NCI-H510A (cell line): ENCODE results near the gene KARS1.
"Not testable (repeated sequence)": the region's sequence is repeated elsewhere in the genome, so short reads cannot be mapped to it uniquely, and the experiment has no call there.

Source experiments
- DNase-seq: peaks from one replicate; lab custom pipeline; 2025; lab: John Stamatoyannopoulos, UW

The KARS1 gene

DNA sequence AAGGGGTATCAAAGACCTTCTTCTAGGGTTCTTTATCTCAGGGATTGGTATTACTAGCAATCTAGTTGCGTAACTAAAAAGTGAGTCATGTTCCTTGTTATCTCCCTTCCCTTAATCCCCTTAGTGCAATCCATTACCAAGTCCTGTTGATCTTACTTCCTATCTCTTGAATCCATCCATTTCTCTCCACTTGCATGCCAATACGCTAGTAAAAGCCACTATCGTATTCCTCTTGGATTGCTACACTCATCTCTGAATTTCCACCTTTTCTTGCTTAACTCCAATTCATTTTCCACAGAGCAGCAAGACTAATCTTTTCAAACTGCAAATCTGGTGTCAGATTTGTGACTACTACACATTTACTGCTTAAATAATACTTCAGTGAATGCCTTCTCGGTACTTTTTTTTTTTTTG is 22.5 kb downstream of the KARS1 start:
- no peak for DNase-seq

DNA sequence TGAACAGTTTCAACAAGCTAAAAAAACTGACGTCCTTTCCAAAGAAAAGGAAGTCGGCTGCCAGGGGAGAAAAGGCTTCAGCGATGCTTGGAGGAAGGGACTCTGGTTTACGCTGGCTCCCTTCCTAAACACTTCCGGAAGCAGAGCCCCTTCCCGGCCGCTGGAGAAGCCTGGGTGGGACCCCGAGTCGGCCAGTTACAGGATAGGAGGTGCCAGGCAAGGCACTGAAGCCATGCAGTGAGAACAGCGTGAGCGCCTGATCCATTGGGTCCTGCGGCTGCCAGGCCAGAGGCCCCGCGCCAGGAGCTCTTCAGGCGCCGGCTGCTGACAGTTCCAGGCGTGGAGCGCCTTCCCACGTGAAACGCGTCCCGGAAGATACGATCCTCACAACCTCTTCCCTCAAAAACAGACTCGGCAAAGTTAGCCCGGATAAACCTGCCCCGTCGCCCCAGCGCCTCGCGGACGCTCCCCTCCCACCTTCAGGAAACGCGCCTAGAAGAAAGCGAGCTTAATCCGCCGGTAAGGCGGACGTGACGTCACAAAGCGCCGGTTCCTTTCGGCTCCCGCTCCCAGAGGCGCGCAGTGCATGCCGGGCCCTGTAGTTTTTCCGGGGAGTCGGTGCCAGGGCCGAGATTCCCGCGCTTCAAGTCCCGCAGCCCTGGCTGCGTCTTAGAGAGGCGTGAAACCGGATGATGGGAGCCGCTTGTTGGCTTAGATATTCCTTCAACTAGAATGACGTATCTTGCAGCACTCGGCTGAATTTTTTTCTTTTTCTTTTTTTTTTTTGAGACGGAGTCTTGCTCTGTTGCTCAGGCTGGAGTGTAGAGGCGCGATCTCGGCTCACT is 24.5 kb downstream of the KARS1 start, which contains the start of gene ADAT1:
ADAT1 (minus strand) TSS at position 521 of the 845 bp plus-strand sequence. CDS start 2,482 bp downstream, outside the sequence.
- DNase-seq = peak; percentile 94

DNA sequence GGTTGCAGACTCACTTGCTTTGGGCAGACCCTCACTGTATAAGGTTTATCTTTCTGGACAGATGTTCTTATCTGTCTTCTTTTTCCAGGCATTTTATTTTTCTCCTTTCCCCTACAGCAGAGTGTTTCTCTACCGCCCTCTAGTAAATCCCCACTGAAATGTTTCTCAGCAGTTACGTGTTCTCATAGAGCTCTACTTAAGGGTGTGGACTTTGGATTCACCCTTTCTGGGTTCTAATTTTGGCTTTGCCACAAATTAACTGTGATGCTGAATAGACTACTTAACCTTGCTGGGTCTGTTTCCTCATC is 26.3 kb downstream of the KARS1 start:
- no peak for DNase-seq

DNA sequence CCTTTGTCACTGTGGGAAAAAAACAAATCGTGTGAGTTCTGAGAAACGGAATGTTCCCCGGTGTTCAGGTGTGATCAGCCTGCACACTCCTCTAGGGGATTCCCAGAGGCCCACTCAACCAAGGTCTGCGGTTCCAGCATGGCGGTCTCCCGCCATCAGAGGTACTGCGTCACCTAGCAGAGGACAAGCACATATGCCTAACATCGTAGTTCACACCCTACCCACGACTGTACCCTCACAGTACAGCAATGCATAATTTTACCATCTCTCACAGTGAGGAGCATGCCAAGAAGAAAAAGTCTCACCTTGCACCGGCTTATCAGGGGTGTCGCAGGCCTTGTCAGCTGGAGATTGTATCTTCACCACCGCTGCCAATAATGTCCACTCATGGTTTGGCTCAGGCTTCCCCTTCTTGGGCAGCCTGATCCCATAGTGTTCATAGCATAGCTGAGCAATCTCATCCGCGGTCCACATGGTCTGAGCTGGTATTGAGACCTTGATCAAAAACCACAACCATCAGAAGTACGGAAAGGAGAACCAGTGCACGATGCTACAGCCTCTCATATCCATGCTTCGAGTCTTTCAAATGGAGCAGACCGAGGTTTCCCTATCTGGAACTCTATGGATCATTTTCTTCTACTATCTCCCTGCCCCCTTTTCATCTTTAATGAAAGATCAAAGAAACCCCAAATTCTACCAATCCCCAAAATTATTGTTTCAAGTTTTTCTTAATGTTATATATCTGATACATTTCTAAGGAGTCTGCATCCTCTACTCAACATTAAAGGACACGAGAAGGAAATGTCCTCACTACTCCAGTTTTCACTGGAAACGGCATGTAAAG is 26.9 kb downstream of the KARS1 start:
- no peak for DNase-seq

DNA sequence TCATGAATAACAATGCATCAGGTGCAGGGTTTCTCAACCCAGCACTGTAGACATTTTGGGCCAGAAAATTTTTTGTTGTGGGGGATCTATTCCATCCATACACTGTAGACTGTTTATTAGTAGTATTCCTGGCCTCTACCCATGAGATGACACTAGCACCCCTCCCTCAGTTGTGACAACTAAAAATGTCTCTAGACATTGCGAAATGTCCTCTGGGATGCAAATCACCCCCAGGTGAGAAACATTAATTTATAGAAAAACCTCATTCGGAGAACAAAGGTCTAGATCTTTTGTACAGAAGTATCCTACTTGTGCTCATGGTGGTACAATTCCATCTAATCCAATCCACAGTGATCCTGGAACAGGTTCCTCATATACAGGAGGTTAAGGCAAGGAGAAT is 28.7 kb downstream of the KARS1 start:
- no peak for DNase-seq

DNA sequence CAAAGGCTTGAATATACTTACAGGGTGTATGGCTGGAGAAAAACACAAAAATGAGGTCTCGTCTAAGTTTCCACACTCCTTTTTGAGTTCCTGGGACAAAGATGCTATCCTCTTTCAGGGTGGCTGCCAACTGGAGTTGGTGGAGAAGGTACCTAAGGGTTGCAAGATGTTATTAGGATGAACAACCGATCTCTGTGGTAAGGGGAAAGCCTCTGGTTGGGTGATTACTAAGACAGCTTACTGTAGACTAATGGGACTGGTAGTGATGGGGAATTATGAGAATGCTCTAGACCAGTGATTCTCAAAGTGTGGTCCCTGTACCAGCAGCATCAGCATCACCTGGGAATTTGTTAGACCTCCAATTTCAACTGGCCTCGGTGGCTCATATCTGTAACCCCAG is 30.3 kb downstream of the KARS1 start:
- DNase-seq = no peak

DNA sequence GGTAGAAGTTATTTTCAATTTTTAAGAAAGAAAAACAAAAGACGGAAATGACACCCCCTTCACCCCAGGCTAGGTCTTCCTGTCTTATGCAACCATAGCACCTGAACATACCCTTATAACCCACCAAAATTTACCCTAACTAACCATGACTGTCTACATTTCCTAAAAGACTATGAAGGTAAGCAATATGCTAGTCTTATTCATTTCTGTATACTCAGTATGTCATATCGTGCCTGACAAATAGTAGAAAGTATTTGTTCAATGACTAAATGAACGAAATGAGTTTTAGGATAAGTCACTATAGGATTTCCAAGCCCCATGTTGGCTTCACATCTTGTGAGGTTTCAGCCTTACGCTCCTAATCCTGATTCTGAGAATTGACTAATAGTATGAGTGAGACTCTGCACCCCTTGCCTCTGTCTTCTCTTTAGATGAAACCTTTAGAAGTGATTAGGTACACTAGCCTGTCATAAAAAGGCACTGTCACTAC is 30.9 kb downstream of the KARS1 start:
- DNase-seq = no peak

DNA sequence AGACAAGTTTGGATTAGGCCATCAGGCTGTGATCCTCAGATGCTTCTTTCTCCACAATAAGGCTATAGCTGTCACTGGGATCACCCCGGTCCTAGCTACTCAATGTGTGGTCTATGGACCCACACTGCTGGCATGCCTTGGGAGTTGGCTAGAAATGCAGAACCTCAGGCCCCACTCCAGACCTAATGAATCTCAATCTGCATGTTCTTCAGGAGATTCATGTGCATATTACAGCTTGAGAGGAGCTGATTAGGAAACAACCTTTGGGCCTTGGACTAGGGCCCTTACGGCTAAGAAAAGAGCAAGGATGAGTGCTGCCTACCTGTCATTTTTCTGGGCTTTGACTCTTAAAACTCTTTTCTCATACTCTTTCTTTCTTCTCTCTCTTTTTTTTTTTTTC is 31.8 kb downstream of the KARS1 start:
- no peak for DNase-seq

DNA sequence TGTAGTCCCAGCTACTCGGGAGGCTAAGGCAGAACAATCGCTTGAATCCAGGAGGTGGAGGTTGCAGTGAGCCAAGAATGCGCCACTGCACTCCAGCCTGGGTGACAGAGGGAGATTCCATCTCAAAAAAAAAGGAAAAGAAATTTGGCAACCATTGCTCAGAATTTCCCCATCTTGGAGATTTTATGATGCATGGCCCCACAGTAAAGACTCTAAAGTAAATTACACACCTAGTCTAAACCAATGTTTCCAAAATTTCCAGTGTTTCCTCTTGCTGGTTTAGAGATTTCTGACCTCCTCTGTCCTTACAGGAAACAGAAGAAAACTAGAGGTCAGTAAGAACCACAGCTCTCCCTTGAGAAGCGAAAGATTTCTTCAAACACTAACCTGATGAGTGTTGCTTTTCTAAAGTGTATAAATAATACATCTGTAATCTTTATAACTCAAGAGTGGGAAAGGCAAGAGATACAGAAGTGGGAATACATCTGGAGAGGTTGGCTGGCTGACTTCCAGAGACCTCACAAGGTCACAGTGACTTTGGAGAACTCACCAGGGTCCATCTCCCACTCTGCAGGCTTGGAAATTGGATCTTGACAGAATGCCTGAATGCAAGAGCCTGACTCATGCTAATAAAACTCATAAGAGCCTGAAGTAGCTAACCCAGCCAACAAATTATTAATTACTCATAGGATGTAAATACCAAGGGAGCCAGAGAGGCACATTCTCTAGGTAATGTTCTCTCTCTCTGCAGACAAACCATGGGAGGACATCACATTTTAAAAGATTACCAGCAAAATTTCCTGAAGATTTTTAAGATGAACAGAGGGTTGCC is 33.2 kb downstream of the KARS1 start:
- no peak for DNase-seq

DNA sequence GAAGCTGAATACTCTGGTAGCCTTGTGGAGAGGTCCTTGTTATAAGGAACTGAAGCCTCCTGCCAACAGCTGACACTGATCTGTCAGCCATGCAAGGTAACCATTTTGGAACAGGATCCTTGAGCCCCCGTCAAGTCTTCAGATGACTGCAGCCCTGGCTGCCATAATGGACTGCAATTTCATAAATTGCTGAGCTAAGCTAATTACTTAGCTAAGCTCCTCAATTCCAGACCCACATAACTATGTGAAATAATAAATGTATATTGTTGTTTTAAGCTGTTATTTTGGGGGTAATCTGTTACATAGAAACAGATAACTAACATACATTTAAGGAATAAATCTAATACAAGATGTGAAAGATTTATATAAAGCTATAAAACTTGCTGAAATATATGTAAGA is 41.0 kb downstream of the KARS1 start:
- DNase-seq = no peak

DNA sequence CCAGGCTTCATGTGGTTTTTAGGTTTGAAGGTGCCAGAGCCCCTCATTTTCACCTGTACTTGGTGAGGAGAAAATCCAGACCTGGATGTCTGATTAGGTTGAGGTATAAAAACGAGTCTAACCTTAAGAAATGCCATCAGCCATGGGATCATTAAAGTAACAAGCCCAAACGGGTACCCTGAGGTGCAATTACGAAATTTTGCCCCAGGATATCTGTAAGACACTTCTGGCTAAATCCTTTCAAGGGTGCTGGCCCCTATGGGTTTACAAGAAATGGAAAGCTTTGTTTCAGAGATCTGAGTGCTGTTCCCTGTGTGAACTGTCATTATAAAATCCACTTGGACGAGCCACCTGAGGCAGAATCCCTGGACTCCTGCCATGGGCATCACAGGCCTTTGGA is 44.2 kb downstream of the KARS1 start:
- no peak for DNase-seq

DNA sequence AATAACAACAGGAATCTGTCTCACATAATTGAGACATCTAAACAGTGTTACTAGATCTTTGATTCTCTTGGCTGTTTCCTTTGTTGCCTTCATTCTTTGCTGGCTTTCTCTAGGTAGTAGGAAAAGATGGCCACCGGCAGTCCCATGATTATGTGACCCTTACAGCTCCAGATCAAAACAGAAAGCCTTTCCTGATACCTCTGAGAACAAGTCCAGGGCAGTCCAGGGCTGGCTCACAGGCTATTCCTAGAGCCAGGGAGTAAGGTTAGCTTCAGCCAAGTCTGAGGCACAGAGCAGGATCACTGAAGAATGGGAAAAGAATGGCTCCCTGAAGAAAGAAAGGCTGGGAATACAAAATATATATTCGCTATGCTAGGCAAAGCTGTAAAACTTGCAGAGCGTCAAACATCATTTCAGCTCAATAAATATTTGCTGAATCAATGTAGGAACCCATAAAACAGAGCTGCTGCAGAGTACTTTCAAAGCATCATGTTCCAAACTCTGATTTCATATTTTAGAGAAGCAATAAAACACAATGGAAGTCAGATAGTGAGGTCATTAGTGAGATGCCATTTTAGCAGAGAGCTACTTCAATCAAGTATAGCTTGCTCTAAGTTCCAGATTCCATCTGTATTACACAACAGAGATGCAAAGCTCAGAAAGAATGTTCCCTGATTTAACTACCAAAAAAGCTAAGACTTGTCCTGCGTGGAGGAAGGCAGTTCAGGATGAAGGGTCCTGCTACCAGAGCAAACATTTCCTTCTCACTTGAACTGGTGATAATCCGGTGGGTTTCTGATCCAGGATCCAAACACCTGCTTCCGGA is 47.8 kb downstream of the KARS1 start:
- no peak for DNase-seq

DNA sequence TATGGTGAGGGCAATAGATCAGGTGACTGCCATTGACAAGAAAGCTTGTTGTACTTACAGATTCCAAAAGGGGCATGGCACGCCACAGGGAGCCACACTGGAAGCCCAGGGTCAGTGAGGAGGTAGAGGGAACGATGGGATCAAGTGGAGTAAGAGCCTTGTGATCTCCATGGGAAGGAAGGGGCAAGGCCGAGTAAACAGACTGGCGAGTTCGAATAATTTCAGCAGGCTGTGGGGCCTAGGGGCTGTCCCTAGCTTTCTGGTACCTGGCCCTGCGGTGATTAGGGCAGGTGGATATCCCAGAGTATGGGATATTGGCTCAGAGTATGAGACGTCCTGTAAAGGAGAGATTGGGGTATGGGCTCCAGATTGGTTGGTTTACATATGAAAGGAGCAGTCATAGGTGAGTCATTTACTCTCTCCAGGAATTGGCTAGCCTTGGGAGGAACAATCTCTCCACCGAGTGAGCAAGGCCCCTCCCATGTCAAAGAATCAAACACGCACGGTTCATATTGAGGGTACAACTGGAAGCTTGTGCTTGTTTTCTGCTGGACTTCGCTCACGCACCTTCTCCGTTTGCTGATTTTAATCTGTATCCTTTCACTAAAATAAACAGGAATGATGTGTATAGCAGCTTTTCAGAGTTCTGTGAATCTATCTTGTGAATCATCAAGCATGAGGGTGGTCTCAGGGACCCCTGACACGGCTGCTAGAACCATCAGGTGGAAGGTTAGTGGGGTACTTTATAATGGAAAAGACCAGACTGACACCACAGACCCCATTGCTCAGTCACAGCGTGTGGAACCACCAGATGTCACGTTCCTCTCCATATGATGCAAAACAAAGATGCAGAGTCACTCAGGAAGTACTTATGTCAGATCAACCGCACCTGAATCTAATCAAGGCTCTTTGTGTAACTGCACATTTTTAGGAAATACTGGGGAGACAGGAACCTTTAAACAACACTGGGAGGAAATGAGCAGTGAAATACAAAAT is 53.3 kb downstream of the KARS1 start:
- peak; percentile 7 for DNase-seq

DNA sequence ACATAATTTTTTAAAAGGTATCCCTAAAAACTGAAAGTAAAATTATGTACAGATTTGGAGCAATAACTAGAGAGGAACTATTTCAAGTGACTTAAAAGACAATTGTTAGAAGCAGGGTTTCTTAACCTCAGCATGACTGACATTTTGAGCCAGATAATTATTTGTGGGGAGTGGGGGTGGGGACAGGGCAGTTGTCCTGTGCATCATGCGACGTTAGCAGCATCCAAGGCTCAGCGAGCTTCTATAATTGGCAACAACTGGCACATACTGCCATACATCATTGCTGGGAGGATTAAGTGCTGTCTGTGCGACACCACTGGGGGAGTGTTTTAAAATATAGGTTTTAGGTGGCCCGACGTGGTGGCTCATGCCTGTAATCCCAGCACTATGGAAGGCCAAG is 54.2 kb downstream of the KARS1 start:
- DNase-seq = no peak

DNA sequence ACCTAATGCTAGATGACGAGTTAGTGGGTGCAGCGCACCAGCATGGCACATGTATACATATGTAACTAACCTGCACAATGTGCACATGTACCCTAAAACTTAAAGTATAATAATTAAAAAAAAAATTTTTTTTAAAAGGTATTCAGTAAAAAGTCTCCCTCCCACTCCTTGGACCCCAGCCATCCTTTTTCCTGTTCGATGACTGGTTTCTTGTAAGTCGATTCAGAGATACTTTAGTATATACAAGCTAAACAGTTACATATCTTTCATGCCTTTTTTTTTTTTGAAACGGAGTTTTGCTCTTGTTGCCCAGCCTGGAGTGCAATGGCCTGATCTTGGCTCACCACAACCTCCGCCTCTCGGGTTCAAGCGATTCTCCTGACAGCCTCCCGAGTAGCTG is 55.5 kb downstream of the KARS1 start:
- not testable (repeated sequence) for DNase-seq

DNA sequence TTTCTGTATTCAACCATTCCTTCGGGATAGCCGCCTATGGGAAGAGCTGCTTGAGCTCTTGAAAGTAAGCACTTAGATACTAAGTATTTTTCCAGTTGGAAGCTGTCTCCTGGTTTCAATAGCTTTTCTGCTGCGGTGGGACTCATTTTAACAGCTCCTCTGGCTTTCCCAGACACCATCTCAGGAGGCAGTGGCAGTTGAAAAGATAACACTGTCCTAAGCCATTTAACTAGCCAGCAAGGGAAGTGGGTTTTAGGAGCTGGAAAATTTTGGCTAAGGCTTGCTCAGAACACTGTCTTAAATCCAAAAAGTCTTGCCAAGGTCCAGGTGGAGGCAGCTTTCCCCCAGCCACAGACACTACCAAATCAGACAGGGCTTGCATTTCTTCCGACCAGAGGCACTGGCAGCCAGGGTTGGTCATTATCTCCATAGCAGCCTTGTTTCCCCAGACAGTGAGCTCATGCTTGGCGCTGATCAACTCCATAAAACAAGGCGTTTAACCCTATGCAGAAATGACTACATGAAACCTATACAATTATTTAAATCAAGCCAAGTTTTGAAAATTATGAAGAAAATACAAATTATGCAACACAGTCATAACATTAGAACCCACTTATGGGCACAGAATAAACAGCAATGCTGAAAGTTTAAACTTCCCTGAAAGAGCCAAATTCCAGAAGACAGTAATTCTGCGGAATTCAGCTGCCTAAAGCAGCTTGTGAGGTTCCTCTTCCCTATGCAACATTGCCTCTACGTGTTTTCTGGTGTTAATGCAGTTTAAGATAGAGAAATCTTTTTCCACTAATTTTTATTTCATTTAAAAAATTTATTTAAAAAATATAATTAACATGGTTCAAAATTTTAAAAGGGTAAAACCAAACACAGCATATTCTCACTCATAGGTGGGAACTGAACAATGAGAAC is 56.3 kb downstream of the KARS1 start:
- DNase-seq = no peak

DNA sequence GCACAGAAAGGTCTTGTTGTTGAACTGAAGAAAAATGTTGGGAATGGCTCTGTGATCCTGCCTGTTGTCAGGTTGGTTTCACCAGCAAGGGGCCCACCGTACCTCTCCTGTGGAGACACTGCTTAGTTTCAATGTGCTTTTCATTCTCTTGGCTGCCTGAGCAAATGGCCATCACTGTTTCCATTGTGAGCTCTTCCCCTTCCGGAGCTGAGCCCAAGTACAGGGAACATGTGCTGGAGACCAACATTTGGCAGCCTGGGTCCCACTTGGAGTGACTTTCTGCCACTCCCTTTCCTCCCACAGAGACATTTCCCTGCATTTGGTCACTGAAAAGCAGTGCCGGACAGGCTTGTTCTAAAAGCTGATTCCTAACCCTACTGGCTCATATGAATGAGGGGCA is 58.2 kb downstream of the KARS1 start:
- no peak for DNase-seq

DNA sequence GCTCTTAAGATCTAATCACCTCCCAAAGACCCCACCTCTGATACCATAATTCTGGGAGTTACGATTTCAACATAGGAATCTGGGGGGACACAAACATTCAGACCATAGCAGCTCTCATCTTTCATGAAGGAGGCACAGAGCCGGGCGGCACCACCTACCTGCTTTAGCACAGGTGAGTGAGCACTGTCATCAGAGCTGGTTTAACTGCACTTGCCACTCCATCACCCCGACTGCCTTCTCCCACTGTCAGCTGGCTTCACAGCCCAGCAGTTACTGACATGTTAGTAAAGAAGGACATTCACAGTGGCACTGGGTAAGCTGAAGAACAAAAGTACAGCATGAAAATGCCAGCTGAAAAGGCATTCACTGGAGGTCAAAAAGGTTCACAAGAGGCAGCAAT is 58.7 kb downstream of the KARS1 start:
- no peak for DNase-seq

DNA sequence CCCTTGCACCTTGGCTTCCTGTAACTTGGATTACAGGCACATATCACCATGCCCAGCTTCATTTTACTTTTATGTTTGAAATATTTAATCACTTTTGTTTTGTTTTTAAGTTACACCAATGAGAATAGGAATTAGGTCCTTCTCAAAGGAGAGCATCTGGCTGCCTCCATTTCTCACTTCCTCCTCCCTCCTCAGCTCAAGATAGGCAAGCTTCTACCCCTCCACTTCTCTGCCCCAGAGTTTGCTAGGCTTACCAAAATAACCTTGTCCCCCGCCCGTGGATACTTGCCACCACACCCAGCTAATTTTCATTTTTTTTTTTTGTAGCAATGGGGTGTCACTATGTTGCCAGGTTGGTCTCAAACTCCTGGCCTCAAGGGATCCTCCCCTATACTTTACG is 63.4 kb downstream of the KARS1 start:
- no peak for DNase-seq
